GF-D8 (cell line): ENCODE data around the gene C2orf72.
"Not testable (repeated sequence)": the region's sequence is repeated elsewhere in the genome, so short reads cannot be mapped to it uniquely, and the experiment has no call there.

ENCODE experiments used
- DNase-seq: peaks from one replicate; lab custom pipeline; 2025; lab: John Stamatoyannopoulos, UW

C2orf72 gene

DNA sequence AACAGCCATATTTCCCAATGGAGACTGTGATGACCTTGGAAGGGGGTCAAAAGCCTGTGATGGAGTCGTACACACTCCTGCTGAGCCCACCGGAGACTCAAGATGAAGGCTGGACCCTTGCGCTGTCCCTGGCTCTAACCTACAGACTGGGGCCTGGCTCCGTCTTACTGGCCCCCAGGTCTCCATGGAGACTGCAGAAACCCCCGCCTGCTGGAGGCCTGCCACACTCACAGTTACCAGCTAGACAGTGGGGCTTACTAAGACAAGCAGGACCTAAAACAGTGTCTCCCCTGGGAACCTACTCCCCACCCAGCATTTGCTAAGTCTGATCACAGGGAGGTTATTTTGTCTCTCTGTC, 9.6 kb downstream of the C2orf72 start:
- no peak for DNase-seq

- no peak for DNase-seq
These were observed 10.1 kb downstream of the C2orf72 start for GRCh38 chr2:231047274-231047922.

DNA sequence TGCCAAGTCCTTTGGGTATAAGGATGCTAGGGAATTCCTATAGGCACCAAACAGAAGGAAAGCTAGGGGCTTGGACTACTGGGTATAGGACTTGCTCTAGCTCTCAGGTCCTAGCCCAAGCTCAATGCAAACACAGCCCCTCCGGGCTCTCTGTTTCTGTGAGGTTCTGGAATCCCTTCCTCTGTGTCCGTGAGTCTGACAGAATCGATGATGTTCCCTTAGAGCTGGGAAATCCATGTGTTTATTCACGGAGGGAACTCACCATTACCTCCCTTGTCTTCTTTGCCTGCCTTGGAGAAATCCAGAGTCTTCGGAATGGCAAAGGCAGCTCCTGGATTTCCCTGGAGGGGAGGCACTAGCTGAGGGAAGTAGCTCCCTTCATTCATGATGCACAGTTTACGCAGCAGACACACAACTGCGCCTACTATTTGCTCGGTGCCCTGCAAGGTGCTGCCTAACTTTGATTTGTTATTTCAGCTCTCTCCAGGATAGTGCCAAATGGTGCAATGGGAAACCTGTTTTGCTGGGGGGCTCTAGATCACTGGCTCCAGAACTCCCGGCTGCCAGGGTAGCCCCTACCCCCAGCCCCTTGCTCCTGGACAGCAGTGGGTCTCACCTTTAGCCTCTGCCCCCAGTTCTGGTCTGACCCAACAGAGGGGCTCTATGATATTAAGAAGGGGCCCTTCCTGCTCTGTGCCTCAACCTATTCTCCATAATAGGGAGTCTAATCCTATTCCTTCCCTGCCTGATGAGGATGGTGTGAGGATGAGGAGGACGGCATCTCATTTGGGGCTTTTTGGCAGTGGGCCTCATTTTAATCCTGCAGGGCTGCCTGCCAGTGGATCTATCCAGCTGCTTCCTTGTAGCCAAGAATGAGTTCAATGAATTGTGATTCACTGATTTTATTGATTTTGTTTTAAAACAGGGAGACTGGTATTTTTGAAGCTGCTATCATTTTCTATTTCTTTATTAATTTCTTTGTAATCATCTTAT, 10.9 kb downstream of the C2orf72 start:
- no peak for DNase-seq

- DNase-seq, result no peak
These were observed 12.1 kb downstream of the C2orf72 start for GRCh38 chr2:231049286-231050017.

DNA sequence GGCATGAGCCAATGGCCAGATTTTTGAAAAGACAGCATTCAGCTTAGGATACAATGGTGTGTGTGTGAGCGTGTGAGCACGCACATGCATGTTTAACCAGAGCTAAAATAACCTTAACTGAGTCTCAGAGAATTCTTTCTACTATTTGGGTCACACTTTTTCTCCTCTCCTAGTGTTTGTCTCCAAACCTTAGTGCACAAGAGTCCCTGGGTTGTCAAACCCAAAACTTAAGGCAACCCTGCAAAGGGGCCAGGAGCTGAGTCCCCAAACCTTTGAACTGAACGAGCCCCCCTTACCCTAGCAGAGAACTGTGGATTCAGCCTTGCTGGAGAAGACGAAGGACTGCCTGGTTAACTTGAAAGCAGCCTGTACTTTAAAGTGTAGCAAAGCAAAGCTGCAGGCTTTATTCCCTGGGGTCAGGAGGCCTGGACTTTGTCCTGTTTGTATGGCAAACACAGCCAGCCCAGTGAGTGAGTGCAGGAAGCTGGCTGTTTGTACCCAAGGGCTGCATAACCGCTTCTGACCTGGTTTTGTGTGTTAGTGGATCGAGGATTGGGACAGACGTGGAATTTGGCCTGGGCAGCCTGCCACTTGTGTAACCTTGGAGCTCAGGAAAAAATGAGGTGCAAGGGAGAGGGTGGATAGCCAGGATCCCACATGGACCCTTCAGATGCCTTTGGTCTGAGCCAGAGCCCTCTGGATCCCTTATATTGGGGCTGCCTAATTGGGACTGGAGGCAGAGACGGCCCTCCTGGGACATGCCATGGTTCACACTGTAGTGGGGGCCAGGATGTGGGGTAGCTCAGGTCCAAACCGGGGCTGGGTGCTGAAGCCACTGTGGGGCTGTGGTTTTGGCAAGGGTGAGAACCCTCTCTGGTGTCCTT, 12.9 kb downstream of the C2orf72 start:
- DNase-seq, result no peak

GRCh38 chr2:231051116-231051515, 13.8 kb downstream of the C2orf72 start:
- DNase-seq, result no peak

DNA sequence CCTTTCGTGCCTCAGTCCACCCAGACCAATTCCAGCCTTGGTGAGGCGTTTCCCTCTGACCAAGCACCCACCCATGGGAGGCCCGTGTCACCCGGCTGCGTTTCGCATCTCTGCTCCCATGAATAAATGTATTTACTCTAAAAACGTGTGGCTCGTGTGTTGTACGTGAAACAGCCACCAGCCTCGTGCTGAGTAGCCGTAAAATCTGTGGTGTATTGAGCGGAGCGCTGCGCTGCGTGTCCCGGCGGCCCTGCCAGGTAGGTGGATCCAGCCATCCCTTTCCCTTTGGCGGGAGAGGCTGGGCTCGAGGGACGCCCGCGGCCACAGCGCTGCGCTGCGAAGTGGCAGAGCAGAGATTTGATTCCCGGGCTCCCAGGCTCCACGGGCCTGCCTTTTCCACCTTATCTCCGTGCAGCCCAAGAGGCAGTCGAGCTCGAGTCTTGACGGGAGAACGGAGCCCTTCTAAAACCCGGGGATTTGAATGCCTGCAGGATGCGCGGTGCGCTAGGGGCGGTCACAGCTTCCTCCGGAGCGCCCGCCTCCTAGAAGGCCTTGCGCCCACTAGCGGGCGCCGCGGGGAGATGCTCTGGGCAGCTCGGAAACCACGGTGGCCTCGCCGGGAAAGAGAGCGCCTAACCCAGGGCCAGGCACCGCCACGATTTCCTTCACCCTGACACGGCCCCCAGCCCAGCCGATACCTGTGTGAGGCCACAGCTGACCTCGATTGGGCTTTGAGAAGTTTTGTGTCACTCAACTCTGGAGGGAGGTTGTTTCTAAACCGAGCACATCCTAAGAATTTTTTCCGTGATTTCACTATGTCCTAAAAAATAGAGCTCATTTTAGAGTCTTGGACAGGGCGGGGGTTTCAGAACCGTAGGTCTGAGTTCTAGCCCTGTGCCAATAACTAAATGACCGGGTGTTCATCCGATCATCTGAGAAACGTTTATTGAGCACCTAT, 15.4 kb downstream of the C2orf72 start:
- peak; percentile 22 for DNase-seq

- no peak for DNase-seq
These were observed 16.5 kb downstream of the C2orf72 start for GRCh38 chr2:231053846-231054245.

- DNase-seq, result peak; percentile 66
These were observed 19.4 kb downstream of the C2orf72 start, which contains the start of gene PSMD1 for GRCh38 chr2:231056453-231057416. PSMD1 (plus strand) TSS chr2:231056867; CDS start chr2:231057026, 159 bp downstream.

GRCh38 chr2:231057590-231057989, 20.3 kb downstream of the C2orf72 start:
- no peak for DNase-seq

GRCh38 chr2:231058761-231059550, 21.6 kb downstream of the C2orf72 start:
- no peak for DNase-seq

- no peak for DNase-seq
These were observed 22.4 kb downstream of the C2orf72 start for GRCh38 chr2:231059756-231060155.

GRCh38 chr2:231062776-231063175, 25.5 kb downstream of the C2orf72 start:
- no peak for DNase-seq

GRCh38 chr2:231063347-231063746, 26.0 kb downstream of the C2orf72 start:
- DNase-seq, result peak; percentile 7

DNA sequence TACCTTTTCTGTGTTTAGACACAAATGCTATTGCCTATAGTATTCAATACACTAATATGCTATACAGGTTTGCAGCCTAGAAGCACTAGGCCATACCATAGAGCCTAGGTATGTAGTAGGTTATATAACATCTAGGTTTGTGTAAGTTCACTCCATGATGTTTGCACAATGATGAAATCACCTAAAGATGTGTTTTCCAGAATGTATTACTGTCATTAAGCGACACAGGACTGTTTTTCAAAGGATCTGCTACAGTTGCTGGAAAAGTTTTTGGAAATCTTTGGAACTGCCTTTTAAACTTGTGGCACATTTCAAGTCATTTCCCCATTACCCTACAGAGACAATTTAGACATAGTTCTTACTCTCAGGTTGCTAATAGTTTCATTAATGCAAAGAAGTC, 28.6 kb downstream of the C2orf72 start:
- no peak for DNase-seq

GRCh38 chr2:231067531-231067930, 30.2 kb downstream of the C2orf72 start:
- not testable (repeated sequence) for DNase-seq

GRCh38 chr2:231068525-231069222, 31.4 kb downstream of the C2orf72 start:
- DNase-seq, result no peak
